Activated T-helper 1 cell treated with anti-CD3 and anti-CD28 coated beads, Interleukin-2, amount 50 U/mL, for 16 hours (primary cell): ENCODE measurements around the gene MAP3K7CL.
"Not testable (repeated sequence)": the region's sequence is repeated elsewhere in the genome, so short reads cannot be mapped to it uniquely, and the experiment has no call there.

Experiments
- DNase-seq, 2 donors: peaks; one replicate each; pipeline ENCODE4 v3.0.0-alpha.2; 2020; ENCODE audit warnings: low read depth in 1 of 2, low spot score in 1 of 2

MAP3K7CL gene

DNA sequence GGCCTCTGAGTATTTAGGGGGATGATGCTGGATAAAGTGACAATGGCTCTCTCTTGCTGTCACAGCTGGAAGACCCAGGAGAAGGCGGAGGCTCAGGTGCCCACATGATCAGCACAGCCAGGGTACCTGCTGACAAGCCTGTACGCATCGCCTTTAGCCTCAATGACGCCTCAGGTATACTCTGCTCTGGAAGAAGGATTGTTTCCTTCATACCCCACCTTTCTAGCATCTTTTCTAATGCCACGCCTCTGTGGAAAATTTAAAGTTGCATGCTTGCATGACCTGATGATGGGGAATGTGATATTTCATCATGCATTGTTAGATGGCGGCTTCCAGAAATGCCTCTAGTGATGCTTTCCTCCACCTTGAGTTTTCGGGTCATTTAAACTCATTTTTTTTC lies 2.8 kb downstream of the MAP3K7CL start:
- DNase-seq: no peak

DNA sequence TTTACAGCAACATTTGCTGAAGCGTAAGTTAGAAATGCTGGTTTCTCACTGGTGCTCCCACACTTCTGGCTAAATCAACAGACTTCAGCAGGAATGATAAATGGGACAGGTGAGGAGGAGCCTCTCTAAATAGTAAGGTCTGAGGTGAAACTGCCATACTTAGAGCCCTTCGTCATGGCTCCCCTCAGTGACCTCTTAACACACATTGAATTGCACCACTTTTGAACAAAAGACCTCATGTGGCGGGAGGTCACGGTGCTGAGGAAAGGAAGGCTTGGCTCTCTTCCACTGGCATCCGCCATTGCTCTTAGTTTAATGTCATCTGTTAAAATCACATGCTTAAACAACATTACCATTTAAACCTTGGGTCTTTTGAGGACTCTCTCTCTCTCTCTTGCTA lies 3.4 kb downstream of the MAP3K7CL start:
- no peak for DNase-seq

DNA sequence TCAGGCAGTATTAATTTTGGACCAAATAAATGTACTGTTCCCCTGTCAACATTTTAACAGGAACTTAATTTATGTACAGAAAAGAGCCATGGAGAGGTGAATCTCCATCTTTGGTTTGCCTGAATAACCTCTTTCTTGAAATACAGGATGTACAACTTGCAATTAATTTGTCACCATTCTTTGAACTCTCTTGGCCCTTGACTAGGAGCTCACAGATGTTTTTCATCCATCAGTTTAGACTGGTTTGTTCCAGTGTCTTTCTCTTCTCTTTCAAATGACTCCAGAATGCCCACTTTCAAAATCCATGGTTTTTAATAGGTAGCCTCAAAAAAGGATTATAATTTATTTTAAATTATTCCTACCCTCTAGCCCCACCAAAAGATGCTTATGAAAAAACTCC lies 5.0 kb downstream of the MAP3K7CL start:
- DNase-seq: no peak

DNA sequence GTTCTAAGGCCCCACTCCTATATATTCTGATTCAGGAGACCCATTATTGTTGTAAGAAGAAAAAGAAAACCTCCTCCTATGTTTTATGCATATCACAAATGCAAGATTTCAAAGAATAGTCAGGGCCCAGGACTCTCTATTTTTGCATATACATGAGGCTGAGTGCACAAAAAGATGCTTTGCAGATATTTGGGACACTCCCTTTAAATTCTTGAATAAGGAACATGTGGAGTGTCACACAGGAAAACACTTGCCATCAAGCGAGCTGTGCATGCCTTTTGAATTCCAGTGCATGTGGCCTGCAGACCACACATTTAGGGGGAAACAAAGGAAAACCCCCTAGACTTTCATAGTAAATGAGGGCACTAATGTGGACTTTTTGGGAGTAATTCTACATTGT lies 5.6 kb downstream of the MAP3K7CL start:
- DNase-seq: no peak

DNA sequence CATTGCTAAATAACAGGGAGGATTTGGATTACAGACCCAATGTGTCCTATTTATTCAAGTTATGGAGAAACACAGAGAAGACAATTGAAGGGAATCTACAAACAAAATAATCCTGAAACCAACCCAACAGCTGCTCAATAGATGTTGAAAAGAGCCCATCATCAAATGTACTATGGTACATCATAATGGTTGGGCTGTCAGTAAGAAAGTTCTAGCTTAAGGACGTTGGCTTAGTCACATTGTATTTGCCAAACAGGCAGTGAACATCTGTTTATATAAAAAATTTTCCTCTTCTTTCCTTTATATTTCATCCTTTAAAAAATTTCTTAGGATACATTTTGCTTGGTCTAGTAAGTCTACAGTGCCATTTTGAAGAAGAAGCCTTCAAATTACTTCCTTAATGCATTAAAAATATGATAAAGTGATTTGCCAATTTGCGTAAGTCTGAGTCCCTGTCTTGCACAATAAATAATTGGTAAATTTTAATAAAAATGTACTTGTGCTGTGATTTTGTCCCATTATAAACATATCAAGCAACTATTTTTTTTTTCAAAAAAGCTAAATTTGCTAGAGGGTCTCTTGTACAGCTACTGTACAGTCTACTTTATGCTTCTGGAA lies 14.4 kb downstream of the MAP3K7CL start:
- no peak for DNase-seq

DNA sequence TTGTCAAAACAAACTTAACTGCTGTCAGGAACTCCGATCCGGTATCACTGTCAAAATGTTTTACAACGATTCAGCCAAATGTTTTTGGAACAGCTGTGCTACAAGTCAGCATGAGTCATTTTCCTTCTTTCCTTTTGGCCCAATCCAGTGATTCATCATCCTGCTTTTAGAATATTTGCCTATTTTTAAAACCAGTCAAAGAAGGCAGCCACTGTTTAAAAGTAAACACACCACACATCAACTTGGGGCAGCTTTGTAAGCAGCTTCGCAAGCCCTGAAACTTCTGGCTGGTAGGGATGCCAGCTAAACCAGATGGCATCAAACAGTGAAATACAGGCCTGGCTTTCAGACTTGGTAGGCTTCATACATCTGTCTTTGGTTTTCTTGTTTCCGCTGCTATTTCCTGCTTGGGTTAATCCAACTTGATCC lies 14.9 kb downstream of the MAP3K7CL start:
- no peak for DNase-seq

DNA sequence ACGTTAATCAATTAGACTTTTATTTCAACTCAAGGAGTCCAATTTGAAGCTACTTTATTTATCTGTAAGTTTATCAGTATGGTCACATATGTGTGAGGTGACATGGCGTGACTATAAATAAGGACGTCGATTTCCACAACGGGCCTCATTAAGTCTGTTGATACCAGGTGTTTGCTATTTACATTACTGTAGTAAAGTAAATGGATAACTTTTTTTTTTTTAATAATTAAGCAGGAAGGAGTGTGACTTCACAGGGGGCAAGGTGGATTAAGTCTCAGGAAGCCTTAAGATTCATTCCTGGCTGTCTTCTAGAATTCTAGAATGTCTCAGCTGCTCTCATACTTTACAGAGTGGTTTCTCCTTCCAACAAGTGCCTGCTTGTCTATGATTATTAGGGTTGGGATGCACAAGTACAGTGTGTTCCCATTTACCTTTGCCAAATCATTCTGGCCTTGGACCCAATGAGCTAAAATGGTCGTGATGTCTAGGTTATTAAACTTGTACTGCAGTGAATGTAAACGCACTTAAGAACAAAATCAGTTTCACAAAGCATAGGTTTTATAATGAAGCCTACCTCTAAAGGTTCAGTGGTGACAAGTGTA lies 15.5 kb downstream of the MAP3K7CL start:
- no peak for DNase-seq

DNA sequence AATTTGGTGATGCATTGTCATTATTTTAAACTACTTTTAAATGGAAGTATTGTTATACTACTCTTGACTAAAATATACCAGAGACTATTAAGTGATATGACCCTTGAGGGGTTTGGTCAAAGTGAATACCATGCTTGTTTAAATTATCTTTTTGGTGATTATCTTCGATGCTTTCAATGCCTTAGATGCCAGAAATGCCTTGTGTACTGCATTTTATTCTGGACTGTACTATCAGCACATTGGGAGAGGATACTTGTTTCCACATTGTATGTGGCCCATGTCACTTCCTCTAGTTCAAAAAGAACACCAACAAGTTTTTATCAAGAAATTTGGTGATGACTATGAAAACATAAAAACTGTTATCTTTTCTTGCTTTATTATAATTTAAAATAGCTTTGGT lies 16.3 kb downstream of the MAP3K7CL start:
- DNase-seq: no peak

DNA sequence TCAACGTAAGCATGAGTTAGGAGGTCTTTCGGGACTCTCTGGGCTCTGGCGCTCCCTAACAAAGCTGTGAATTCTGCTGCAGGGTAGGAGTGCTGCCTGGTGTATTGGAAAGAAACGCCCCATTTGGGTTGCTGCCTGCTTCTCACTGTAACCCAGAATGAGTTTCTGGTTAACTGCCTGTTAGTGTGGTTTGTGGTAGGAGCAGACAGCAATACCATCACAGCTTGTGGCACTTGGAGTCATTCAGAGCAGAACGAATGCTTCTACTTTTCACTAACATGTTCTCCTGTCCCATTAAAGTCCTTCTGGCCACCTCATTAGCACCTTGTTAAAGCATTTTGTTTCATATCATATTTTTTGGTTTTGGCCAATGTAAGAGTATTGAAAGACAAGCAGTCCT lies 18.1 kb downstream of the MAP3K7CL start:
- no peak for DNase-seq

DNA sequence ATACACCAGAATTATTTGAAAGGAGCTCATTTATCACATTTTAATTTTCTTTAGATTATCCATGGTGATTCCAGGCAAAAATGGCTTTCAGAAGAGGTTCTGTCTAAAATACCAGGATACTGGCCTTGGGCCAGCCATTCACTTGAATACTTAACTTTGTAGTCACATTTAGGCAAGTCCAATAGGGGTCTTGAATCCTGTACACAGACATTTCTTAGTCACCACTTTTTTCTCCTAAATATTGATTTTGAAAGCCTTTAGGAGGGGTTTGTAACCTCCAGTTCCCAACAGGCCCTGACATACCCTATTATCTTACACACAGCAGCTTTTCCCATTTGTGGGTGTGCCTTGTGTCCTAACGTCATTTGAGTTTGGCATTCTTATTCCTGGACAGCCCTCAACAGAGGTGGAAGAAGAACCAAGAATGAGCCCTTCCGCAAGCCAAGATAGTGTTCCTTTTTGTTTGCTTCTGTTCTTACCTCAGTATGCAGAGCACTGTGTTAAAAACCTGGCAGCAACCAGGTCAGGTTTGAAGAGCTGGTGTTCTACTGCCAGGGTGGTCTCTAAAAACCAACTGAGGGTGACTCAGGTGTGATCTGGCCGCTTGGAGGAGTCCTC lies 19.5 kb downstream of the MAP3K7CL start:
- DNase-seq: no peak

DNA sequence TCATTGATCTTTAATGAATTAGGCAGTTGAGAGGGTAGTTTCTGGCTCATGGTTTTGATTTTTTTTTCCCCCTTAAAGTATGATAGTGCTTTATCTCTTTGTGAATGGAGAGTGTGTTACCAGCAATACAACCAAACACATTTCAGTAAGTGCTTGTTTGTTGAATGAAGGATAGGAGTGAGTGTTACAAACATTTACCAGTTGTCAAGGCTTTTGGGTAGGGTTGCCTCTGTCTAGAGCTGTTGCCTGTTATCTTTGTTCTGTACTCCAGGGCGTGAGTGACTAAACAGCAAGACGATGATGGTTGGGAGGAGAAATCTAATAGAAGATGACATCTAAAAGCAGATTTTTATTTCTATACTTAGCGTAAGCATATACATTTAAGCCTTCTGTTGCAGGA lies 21.5 kb downstream of the MAP3K7CL start:
- DNase-seq: no peak

DNA sequence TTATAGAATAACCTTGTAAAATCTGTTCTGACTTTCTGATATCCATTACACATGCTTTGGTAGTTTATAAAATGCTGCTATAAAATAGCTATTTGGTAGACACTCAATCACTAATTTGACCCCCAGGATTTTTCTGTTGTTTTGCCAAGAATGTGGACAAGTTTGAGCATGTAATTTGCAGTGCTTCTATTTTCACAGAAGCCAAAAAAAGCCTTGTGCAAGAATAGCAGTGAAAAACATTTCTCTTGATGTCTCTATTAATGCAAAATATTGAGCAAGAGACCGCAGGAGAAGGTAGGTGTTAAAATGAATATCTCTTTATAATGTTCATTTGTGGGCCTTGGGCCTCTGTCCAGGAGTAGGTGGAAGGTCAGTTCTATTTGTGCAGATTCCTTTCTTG lies 22.5 kb downstream of the MAP3K7CL start:
- no peak for DNase-seq

DNA sequence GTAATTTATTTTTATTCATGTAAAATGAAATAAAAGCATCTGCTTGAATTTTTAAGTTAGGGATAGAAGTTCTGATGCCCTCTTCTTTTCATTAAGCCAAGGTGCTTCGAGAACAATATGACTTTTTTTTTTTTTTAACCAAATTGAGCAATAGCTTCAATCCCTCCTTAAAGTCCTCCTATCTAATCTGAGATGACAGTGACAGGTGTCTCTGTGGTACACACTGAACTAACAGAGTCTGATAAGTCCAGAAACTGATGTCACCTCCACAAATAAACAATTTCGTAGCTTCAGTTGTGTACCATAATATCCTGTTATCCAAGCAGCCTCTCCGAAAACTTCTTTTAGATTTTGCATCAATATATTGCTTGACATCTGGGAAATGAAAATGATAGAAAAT lies 23.8 kb downstream of the MAP3K7CL start:
- no peak for DNase-seq

DNA sequence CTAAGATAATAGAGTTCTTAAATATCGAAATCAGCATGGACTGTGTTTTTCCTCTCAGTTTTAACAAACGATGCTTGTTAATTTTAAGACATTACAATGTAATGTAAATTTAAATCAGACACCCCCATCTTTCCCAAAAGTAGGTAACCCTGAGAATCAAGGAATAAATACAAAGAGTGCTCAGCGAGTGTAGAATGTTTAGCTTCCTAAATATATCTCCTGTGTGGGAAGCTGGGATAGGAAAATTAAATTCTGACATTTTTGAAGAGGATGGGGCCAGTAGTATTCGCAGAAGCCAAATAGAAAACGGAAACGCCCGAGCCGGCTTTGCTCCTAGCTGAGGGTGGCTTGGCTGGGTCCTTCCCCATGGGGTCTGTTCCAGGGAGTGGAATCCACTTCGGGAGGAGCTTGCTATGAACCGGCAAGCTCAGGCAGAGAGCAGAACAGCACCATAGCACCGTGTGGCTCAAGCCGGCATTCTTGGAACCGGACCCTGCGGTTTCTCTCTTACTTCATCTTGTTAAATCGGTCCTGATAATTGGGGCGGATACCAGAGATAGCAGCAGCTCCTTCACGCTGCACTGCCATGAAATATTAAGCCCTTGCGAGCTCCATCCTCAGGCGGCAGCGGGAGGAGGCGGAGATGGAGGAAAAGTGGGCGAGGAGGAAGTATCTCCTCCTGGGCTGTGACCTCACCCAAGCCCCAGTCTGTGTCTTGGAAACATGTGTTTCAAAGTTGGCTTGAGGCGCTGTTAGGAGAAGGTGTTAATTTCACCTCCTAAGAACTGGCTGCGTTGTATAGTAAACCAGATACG lies 24.9 kb downstream of the MAP3K7CL start:
- no peak for DNase-seq

DNA sequence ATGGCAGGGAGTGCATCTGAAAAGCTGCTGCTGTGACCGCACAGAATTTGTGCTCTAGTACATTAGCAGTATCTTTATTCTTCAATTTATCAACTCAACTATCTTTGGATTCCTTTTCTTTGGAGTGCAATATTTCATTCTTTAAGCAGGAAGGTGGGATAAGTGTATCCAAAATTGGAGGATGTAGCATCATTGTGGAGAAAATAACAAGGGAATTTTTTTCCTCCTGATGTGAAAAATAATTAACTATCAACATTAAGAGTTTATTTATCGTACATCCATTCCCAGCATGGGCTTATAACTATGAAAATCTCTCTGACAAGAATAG lies 25.5 kb downstream of the MAP3K7CL start:
- no peak for DNase-seq

DNA sequence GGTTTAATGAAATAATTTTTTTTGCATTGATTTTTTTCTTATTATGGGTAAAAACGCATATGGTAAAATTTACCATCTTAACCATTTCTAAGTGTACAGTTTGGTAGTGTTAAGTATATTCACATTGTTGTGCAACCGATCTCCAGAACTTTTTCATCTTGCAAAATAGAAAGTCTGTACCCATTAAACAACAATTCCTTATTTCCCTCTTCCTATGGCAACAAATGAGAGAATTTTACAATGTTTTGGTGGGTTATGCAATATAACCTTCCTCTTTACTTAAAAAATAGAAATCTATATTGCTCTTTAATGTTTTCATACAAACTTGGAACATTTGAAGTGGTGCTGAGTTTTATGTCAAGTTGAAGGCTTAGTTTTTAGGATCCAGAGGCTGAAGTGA lies 26.6 kb downstream of the MAP3K7CL start:
- DNase-seq: no peak

DNA sequence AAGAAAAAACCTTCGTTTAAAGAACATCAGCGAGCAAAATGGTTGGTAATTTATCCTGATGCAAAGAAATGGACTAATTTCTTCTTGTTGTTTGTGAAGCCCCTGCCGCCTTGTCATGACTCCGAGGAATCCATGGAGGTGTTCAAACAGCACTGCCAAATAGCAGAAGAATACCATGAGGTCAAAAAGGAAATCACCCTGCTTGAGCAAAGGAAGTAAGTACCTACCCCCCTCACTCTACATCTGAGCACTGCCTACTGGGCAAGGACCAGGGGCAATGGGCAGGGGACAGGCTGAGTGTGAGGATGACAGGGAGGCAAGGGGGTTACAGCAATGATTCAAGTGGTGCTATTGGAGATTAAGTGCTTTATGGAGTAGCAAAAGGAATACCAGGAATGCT lies 29.4 kb downstream of the MAP3K7CL start:
- DNase-seq: no peak

DNA sequence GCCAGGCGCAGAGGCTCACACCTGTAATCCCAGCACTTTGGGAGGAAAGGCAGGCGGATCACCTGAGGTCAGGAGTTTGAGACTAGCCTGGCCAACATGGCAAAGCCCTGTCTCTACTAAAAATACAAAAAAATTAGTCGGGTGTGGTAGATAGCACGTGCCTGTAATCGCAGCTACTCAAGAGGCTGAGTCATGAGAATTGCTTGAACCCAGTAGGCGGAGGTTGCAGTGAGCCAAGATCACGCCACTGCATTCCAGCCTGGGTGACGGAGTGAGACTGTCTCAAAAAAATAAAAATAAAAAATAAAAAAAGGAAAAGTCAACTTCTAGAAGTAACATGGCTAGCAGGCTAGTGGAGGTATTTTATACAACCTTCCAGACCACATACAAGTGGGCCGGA lies 32.4 kb downstream of the MAP3K7CL start:
- not testable (repeated sequence) for DNase-seq

DNA sequence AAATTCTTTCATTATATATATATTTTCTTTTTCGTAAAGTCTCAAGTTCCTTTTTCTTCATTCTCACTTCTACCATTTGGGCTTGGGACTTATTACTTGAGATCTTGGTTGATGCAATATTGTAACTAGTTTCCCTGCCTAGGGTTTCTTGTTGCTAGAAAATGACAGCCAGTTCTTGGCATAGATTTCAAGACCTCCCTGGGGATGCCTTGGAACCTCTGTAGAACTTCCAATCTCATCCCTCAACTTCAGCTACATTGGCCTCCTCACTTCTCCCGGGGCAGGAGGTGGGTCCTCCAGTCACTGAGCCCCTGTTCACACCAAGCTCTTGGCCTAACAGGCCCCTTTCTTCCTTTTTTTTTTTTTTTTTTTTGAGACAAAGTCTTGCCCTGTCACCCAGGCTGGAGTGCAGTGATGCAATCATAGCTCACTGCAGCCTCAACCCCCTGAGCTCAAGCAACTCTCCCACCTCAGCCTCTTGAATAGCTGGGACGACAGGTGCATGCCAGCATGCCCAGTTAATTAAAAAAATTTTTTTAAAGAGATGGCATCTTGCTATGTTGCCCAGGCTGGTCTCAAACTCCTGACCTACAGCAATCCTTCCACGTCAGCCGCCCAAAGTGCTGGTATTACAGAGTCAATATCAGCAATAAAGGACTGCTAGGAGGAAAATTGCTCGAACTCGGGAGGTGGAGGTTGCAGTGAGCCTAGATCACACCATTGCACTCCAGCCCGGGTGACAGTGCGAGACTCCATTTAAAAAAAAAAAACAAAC lies 33.1 kb downstream of the MAP3K7CL start:
- no peak for DNase-seq

DNA sequence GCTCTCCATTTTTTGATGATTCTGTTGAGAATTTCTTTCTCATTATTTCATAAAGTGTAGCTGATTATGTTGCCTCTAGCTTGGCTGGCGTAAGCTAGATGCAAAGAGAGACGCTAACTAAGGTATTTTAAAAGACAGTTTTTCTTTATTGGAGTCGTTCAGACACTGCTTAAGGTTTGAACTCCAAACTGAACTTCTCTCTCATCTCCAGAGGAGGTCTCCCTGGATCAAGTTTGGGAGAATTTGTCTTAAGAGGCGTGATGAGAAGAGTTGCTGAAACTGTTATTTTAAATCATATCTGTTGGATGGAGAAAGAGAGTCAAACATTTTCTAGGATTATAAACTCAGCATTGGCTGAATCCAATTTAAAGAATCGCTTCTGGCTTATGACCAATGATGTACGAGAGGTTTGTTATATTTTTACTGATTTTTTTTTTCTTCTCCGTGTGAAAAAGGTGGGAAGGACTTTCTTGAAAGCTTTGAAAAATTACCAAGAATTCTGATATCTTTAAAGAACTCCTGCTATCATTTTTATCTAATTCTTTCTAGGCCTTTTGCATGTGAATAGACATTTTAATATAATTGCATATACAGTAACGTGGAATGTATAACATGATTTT lies 34.0 kb downstream of the MAP3K7CL start:
- no peak for DNase-seq

DNA sequence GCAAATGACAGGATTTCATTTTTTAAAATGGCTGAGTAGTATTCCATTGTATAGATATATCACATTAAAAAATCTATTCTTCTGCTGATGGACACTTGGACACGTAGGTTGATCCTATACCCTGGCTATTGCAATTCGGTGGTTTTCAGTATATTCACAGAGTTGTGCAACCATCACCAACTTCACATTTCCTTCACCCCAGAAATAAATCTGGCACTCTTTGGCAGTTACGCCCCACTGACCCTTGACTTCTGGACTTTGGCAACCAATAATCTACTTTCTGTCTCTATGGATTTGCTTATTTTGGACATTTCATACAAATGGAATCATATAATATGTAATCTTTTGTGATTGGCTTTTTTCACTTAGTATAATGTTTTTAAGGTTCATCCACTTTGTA lies 35.9 kb downstream of the MAP3K7CL start:
- DNase-seq: no peak
